ENCODE data around the gene ARMC12. TPM values are rescaled to one million over a fixed set of nuclear protein-coding genes. Genes with fewer than 3 reads are reported as not detected.

The ARMC12 gene
- total RNA-seq, 2 donors from 2014 or later: 0.21 to 0.29 TPM

DNA sequence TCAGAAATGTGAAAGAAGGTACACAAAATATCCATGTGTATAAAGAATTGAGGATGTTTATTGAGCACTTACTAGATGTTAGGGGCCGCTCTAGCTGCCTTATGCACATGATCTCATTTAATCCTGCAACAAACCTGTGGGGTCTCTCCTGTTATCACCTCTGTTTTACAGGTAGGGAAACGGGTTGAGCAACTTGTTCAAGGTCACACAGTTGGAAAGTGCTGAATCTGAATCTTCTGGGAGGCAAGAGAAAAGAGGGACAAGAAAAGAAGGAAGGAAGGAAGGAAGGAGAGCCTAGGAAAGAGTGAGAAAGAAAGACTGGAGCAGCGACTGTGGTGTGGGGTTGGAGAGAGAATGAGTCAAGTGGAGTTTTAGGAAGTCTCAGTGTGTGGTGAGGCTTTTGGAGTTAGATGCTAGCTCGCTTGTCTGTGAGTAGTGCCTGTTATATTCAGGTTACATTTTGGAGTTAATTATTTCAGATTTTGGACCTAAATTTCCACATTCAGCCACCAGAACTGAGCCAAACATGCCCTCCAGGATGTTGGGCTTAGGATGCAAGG lies 51.7 kb downstream of the ARMC12 start:
- DNase-seq (no peak), ATAC-seq (no peak)
- intact Hi-C loops (cut with DNase I): no loop called here

DNA sequence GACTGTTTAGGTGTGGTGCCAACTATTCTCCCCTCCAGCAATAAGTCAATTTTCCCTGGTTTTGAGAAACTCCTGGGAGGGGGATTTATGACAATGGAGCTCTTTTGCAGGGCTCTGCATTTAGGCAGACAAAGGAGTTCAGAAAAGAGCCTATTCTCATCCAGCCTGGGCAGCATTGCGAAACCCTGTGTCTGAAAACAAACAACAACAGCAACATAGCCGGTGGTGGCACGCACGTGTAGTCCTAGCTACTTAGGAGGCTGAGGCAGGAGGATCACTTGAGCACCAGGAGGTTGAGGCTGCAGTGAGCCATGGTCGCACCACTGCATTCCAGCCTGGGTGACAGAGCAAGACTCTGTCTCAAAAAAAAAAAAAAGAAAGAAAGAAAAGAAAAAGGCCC lies 53.9 kb downstream of the ARMC12 start:
- no peak for DNase-seq
- ATAC-seq: no peak
- intact Hi-C loops (cut with DNase I): no loop called here

DNA sequence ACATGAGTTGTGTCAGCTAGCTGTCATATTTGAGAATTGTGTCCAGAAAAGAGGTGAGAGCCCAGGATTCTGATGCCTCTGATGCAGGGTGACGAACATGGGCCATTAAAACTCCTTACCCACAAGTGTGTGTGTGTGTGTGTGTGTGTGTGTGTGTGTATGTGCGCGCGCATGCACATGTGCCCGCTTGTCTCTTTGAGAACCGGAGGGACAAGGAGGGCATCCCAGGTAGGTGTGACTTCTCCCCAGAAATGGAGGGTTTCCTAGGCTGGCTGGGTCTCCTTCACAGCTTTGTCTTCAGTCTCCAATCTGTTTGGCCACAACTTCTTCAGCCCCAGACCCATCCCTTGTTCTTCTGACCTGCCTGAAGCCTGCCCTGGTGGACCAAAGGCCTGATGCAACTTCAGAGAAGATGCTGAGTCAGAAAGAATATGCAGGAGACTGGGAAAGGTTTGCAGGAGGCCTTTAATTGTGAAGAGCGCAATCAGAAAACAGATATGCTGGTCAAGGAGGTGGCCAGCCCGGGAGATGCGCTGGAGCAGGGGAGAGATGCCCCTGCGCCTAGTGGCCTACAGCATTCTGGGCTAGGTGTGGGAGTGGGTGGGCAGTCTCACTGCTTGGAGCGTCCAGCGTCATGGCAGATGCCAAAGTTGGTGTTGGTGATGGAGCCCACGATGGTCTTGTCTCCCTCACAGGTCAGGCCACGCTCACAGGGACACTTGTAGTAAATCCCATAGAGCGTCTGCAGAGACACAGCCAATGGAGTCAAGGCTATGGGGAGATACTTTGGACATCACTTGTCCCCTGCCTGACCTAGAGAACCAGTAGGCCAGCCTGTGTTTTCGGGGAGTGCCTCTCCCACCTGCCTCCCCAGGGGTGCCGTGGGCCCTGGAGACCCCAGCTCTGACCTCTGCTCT lies 58.0 kb downstream of the ARMC12 start:
- no peak for DNase-seq
- no peak for ATAC-seq
- intact Hi-C loops (cut with DNase I): no loop called here

DNA sequence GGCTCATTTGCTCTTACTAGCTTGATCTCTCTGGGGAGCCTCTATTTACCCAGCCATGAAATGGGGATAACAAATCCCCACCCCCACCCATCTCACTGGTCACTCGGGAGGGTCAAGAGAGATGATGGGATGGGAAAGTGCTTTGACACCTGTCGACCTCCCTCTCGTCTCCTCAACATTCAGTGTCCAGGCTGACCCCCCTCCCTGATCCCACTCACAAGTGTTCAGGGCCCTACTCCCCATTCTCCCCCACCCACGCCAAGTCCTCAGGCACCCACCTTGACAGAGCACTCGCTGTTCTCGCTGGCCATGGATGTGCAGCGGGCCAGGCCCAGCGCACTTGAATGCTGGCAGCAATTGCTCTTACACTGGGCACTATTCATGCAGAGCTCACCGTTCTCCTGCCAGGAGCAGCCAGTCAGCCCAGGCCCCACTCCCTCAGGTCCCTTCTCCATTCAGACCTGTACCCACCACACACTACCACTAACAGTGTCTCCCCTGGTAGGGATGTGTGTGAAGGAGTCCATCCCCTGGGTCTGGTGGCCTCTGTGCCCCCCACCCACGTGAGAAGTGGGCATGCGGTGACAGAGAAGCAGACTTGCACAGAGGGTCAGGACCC lies 58.7 kb downstream of the ARMC12 start:
- intact Hi-C loops (cut with DNase I): no loop called here
- ATAC-seq: peak in 1 of 2 donors; percentile 23

DNA sequence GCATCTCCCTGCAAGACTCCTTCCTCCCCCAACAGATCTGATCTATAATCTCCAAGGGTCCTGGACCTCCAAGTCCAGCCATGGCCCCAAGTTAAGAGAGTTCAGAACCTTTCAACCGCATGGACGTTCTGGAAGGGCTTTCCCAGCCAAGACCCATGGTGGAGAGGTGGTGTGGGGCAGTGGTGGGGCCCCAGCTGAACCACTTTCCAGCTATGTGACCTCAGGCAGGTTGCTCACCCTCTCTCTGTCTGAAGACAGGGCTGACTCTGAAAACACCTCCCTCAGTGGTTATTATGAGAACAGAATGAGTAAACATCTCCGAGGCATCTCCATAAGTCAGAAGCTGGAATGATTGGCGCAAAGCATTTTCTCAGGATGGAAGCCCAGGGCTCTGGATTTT lies 59.4 kb downstream of the ARMC12 start:
- ATAC-seq (peak in 1 of 2 donors; percentile 8), DNase-seq (no peak)
- intact Hi-C loops (cut with DNase I): no loop called here

More for the DNA sequence above, 58.7 kb downstream of the ARMC12 start:
- no peak for DNase-seq

DNA sequence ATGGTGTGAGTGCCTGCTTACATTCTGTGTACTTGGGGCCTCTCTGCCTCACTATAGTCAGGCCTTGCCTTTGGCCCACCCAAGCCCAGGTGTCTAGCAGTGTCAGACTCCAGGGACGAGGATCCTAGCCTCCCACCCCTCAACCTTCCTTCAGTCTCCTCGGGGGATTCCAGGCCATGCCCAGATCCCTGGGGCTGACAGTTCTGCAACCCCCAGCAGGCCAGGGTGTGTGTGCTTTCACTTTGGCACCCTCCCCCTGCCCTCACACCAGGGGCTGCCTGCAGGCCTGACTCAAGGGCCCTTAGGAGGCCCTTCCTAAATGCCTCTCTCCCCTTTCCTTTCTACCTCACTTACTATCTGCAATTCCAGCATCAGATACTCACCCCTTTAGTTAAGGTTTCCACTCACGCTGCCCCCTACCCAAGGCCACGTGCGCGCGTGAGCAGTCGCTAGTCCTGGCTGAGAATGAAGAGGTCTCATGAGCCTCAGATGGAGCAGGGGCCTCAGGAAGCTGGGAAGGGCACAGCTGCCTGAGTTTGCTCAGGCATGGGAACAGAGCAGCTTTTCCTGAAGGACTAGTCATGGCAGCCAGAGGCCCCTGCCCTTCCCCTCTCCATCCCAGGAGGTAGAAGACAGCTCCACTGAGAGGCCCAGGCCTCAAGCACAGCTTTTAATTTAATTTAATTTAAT lies 61.1 kb downstream of the ARMC12 start:
- intact Hi-C loops (cut with DNase I): no loop called here
- ATAC-seq (peak in 1 of 2 donors; percentile 14), DNase-seq (no peak)

Other genes starting within 250 kb of the ARMC12 start
- gene TEAD3, start 240.0 kb upstream of the ARMC12 start, total RNA-seq: 10 to 100 TPM; 22.4 to 39.6 TPM
- gene TULP1, start 224.1 kb upstream of the ARMC12 start, total RNA-seq: under 1 TPM in 1 of 2 donors, not detected in 1; 0.32 TPM
- 100 to 1,000 TPM; 101 to 117 TPM for gene FKBP5, start 48.1 kb upstream of the ARMC12 start, total RNA-seq
- not detected for gene CLPSL2, start 39.6 kb downstream of the ARMC12 start, total RNA-seq
- gene CLPSL1, start 44.0 kb downstream of the ARMC12 start, total RNA-seq: not detected
- not detected for gene CLPS, start 60.3 kb downstream of the ARMC12 start, total RNA-seq
- gene LHFPL5, start 68.3 kb downstream of the ARMC12 start, total RNA-seq: not detected
- gene SRPK1, start 184.1 kb downstream of the ARMC12 start, total RNA-seq: 10 to 100 TPM; 19.2 to 23.1 TPM

Measured in left cardiac atrium (tissue), 4 donors.